DND-41 (cell line): ENCODE measurements around the gene TMEM214.

ENCODE experiments used
- ATAC-seq: fragments of 200-7000 bp; cut with Tn5 transposase; 3 replicates; pipeline ENCODE4 v1.9.1; 2021; ENCODE audit warnings: low read depth; ENCODE audit not compliant: insufficient read depth
- DNase-seq: peaks from one replicate; pipeline ENCODE4 v3.0.0-alpha.2; 2020
- H2AFZ ChIP-seq: 2 replicates; pipeline ENCODE4 v1.6.0; 2012; ENCODE audit warnings: low read depth, low read length
- H3K27ac ChIP-seq: 2 replicates; pipeline ENCODE4 v1.5.1; 2012; ENCODE audit warnings: low read length, inconsistent platforms
- H3K27me3 ChIP-seq: fragments of 200-600 bp; sonication (generic); 2 replicates; pipeline ENCODE4 v1.6.0; 2012; ENCODE audit warnings: low read length, mild to moderate bottlenecking, inconsistent platforms; ENCODE audit not compliant: insufficient read depth, poor library complexity
- H3K36me3 ChIP-seq: 2 replicates; pipeline ENCODE4 v1.5.1; 2012; ENCODE audit warnings: low read length, inconsistent platforms; ENCODE audit not compliant: insufficient read depth
- H3K4me1 ChIP-seq: 2 replicates; pipeline ENCODE4 v1.5.1; 2012; ENCODE audit warnings: mild to moderate bottlenecking, low read length; ENCODE audit not compliant: insufficient read depth
- H3K4me2 ChIP-seq: 2 replicates; pipeline ENCODE4 v1.6.0; 2012; ENCODE audit warnings: mild to moderate bottlenecking, moderate library complexity, low read length, inconsistent platforms; ENCODE audit not compliant: insufficient read depth
- H3K4me3 ChIP-seq, 2 experiments: fragments of 200-600 bp in 1 of 2; shearing (Covaris generic) in 1 of 2; 2 replicates each; pipeline ENCODE4 v1.5.1; 2012 to 2016; ENCODE audit warnings: inconsistent platforms in 2 of 2, low read length in 2 of 2, mild to moderate bottlenecking in 2 of 2, low read depth in 1 of 2, moderate library complexity in 1 of 2
- H3K79me2 ChIP-seq: 2 replicates; pipeline ENCODE4 v1.6.0; 2012; ENCODE audit warnings: low read length, inconsistent platforms; ENCODE audit not compliant: insufficient read depth
- H3K9ac ChIP-seq: 2 replicates; pipeline ENCODE4 v1.6.0; 2012; ENCODE audit warnings: low read depth, mild to moderate bottlenecking, inconsistent platforms, low read length, moderate library complexity
- H3K9me3 ChIP-seq: 2 replicates; pipeline ENCODE4 v1.5.1; 2012; ENCODE audit warnings: low read length, moderate library complexity, mild to moderate bottlenecking, inconsistent platforms; ENCODE audit not compliant: insufficient read depth, severe bottlenecking
- H4K20me1 ChIP-seq: 2 replicates; pipeline ENCODE4 v1.6.0; 2012; ENCODE audit warnings: low read length; ENCODE audit not compliant: insufficient read depth
- EZH2 ChIP-seq: IDR thresholded peaks from 3 replicates; pipeline ENCODE4 v1.6.1; 2012; ENCODE audit warnings: borderline replicate concordance, low read depth, mild to moderate bottlenecking, moderate library complexity, low read length, inconsistent platforms; ENCODE audit not compliant: severe bottlenecking
- TF ChIP-seq, protein P1 (sequence below): IDR thresholded peaks from 2 replicates; pipeline ENCODE4 v1.5.1; 2012; ENCODE audit warnings: borderline replicate concordance, low read length, moderate library complexity, mild to moderate bottlenecking; ENCODE audit not compliant: poor library complexity, severe bottlenecking; ENCODE audit errors: extremely low read depth

TMEM214 gene

GRCh38 chr2:27084297-27085061, 51.7 kb downstream of the TMEM214 start:
- no peak for DNase-seq
- no peak for ATAC-seq
- Histone ChIP-seq H3K36me3 (no peaks in the 10 kb centered on the region), H3K4me2 (no peak overlapping the region), H3K27me3 (no peaks in the 10 kb centered on the region), H2AFZ (no peak overlapping the region), H3K9ac (peak overlapping the region; percentile 95; the same call in 1 of the 2 replicates), H3K4me3 (no peak overlapping the region), H3K4me1 (peaks cover 71% of the 10 kb centered on the region), H3K9me3 (no peaks in the 10 kb centered on the region), H3K79me2 (peaks cover 10% of the 10 kb centered on the region), H3K27ac (no peak overlapping the region), H4K20me1 (no peaks in the 10 kb centered on the region)
- TF ChIP-seq, protein P1, sequence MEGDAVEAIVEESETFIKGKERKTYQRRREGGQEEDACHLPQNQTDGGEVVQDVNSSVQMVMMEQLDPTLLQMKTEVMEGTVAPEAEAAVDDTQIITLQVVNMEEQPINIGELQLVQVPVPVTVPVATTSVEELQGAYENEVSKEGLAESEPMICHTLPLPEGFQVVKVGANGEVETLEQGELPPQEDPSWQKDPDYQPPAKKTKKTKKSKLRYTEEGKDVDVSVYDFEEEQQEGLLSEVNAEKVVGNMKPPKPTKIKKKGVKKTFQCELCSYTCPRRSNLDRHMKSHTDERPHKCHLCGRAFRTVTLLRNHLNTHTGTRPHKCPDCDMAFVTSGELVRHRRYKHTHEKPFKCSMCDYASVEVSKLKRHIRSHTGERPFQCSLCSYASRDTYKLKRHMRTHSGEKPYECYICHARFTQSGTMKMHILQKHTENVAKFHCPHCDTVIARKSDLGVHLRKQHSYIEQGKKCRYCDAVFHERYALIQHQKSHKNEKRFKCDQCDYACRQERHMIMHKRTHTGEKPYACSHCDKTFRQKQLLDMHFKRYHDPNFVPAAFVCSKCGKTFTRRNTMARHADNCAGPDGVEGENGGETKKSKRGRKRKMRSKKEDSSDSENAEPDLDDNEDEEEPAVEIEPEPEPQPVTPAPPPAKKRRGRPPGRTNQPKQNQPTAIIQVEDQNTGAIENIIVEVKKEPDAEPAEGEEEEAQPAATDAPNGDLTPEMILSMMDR: no peak
- no peak for TF ChIP-seq EZH2

DNA sequence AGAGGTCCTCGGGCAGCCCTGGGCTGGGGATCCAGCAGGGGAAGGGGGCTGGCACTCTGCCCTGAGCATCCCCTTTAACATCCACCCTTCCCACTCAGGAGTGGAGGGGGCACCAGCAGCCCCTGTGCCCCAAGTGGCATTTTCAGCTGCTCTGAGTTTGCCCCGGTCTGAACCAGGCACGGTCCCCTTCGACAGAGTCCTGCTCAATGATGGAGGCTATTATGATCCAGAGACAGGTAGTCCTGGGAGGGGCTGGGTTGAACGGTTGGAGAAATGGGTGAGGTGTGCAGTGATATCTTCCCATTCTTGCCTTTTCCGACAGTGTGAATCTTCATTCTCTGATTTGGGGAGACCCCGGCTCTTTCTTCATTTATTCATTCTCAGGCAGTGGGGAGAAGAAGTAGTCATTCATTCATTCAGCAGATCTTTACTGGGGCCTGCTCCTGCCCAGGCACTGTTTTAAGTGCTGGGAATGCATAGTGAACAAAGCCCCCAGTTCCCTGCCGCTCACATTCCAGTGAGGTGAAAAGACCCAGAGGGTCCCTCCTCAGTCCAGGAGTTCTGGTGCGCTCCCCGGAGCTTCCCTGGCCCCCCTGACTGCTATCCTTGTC, 52.4 kb downstream of the TMEM214 start:
- Histone ChIP-seq H4K20me1 (no peaks in the 10 kb centered on the region), H3K4me2 (peak overlapping the region; percentile 96), H3K27ac (peak overlapping the region; percentile 83), H3K36me3 (no peaks in the 10 kb centered on the region), H3K4me1 (peaks cover 73% of the 10 kb centered on the region), H3K4me3 (peak overlapping the region; percentile 35 to 72; a peak in 3 of 4 replicates), H3K79me2 (peaks cover 10% of the 10 kb centered on the region), H3K9ac (peak overlapping the region; percentile 95), H2AFZ (no peak overlapping the region), H3K27me3 (no peaks in the 10 kb centered on the region), H3K9me3 (no peaks in the 10 kb centered on the region)
- DNase-seq (no peak), ATAC-seq (no peak)
- TF ChIP-seq, protein P1: no peak
- TF ChIP-seq EZH2: no peak

DNA sequence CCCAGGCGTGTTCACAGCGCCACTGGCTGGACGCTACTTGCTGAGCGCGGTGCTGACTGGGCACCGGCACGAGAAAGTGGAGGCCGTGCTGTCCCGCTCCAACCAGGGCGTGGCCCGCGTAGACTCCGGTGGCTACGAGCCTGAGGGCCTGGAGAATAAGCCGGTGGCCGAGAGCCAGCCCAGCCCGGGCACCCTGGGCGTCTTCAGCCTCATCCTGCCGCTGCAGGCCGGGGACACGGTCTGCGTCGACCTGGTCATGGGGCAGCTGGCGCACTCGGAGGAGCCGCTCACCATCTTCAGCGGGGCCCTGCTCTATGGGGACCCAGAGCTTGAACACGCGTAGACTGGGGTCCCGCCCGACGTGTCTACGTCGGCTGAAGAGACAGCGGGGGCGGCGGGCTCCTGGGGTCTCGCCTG, 52.9 kb downstream of the TMEM214 start:
- Histone ChIP-seq H3K4me2 (peak overlapping the region; percentile 96), H3K27me3 (no peaks in the 10 kb centered on the region), H3K9ac (peak overlapping the region; percentile 95), H3K9me3 (no peaks in the 10 kb centered on the region), H3K4me3 (peak overlapping the region; percentile 35 to 72; a peak in 3 of 4 replicates), H3K27ac (peak overlapping the region; percentile 83), H3K4me1 (peaks cover 67% of the 10 kb centered on the region), H3K36me3 (no peaks in the 10 kb centered on the region), H4K20me1 (no peaks in the 10 kb centered on the region), H3K79me2 (peaks cover 10% of the 10 kb centered on the region), H2AFZ (peak overlapping the region; percentile 78)
- no peak for ATAC-seq
- no peak for TF ChIP-seq EZH2
- TF ChIP-seq, protein P1: no peak
- no peak for DNase-seq
